Astrocyte (in vitro differentiated cells and primary cell): ENCODE measurements around the gene TBC1D14. TPM values are rescaled to one million over a fixed set of nuclear protein-coding genes. Genes with fewer than 3 reads are reported as not detected.
A peak's percentile ranks its signal among the peaks of the same experiment; 100 is the strongest.

ENCODE experiments used
- DNase-seq: peaks from one replicate; pipeline ENCODE4 v3.0.0-alpha.2; 2010; ENCODE audit warnings: low read depth
- FAIRE-seq: peaks from 2 replicates; lab custom pipeline; 2011; peaks lifted over from hg19 to GRCh38; lab: Jason Lieb, UNC
- H2AFZ ChIP-seq: 2 replicates; pipeline ENCODE4 v1.6.0; 2012; ENCODE audit warnings: low read depth, low read length, inconsistent platforms
- H3K27ac ChIP-seq: 2 replicates; pipeline ENCODE4 v1.5.1; 2011; ENCODE audit warnings: low read depth, low read length, inconsistent platforms
- H3K27me3 ChIP-seq: 2 replicates; pipeline ENCODE4 v1.6.0; 2011; ENCODE audit warnings: low read length, inconsistent platforms; ENCODE audit not compliant: insufficient read depth
- H3K36me3 ChIP-seq: 2 replicates; pipeline ENCODE4 v1.5.1; 2011; ENCODE audit warnings: low read length, inconsistent platforms; ENCODE audit not compliant: insufficient read depth
- H3K4me1 ChIP-seq: 2 replicates; pipeline ENCODE4 v1.5.1; 2011; ENCODE audit warnings: low read length, inconsistent platforms; ENCODE audit not compliant: insufficient read depth
- H3K4me2 ChIP-seq: 2 replicates; pipeline ENCODE4 v1.6.0; 2012; ENCODE audit warnings: low read length, inconsistent platforms
- H3K4me3 ChIP-seq: 2 replicates; pipeline ENCODE4 v1.5.1; 2011; ENCODE audit warnings: low read depth, mild to moderate bottlenecking, low read length, inconsistent platforms; ENCODE audit not compliant: insufficient read depth
- H3K79me2 ChIP-seq: 2 replicates; pipeline ENCODE4 v1.6.0; 2012; ENCODE audit warnings: mild to moderate bottlenecking, low read length, inconsistent platforms; ENCODE audit not compliant: insufficient read depth
- H3K9ac ChIP-seq: 2 replicates; pipeline ENCODE4 v1.6.0; 2012; ENCODE audit warnings: mild to moderate bottlenecking, low read length, inconsistent platforms
- H3K9me3 ChIP-seq: 2 replicates; pipeline ENCODE4 v1.5.1; 2012; ENCODE audit warnings: low read depth, mild to moderate bottlenecking, low read length, inconsistent platforms; ENCODE audit not compliant: insufficient read depth
- H4K20me1 ChIP-seq: 2 replicates; pipeline ENCODE4 v1.6.0; 2012; ENCODE audit warnings: low read length, inconsistent platforms; ENCODE audit not compliant: insufficient read depth
- H3K27ac Mint-ChIP-seq: one replicate; pipeline ENCODE4 v1.8.0; 2021; ENCODE audit warnings: mild to moderate bottlenecking, mixed read lengths; ENCODE audit not compliant: unreplicated experiment
- H3K27me3 Mint-ChIP-seq: one replicate; pipeline ENCODE4 v1.8.0; 2021; ENCODE audit warnings: low read depth, mixed read lengths; ENCODE audit not compliant: unreplicated experiment
- H3K36me3 Mint-ChIP-seq: one replicate; pipeline ENCODE4 v1.8.0; 2021; ENCODE audit warnings: low read depth, mixed read lengths; ENCODE audit not compliant: unreplicated experiment
- H3K4me1 Mint-ChIP-seq: one replicate; pipeline ENCODE4 v1.8.0; 2021; ENCODE audit warnings: low read depth, mixed read lengths; ENCODE audit not compliant: unreplicated experiment
- H3K4me3 Mint-ChIP-seq: one replicate; pipeline ENCODE4 v1.8.0; 2021; ENCODE audit warnings: mild to moderate bottlenecking, moderate library complexity, mixed read lengths; ENCODE audit not compliant: unreplicated experiment
- H3K9me3 Mint-ChIP-seq: one replicate; pipeline ENCODE4 v1.8.0; 2021; ENCODE audit warnings: mild to moderate bottlenecking, mixed read lengths; ENCODE audit not compliant: unreplicated experiment
- EZH2 ChIP-seq: IDR thresholded peaks from 2 replicates; pipeline ENCODE4 v1.6.1; 2012; ENCODE audit warnings: mild to moderate bottlenecking, low read length, inconsistent platforms; ENCODE audit not compliant: insufficient read depth
- total RNA-seq: library from RNA; stranded (reverse); gene quantifications from 2 replicates; pipeline ENCODE4 v1.2.1, GENCODE V29; 2021
- TF ChIP-seq, protein P1 (sequence below): IDR thresholded peaks from 2 replicates; pipeline ENCODE4 v1.5.1; 2011; ENCODE audit warnings: low read depth, mild to moderate bottlenecking, inconsistent platforms, low read length, moderate library complexity; ENCODE audit not compliant: insufficient read depth

TBC1D14 gene
- total RNA-seq, 1 donor from 2014 or later: 30.4 TPM

DNA sequence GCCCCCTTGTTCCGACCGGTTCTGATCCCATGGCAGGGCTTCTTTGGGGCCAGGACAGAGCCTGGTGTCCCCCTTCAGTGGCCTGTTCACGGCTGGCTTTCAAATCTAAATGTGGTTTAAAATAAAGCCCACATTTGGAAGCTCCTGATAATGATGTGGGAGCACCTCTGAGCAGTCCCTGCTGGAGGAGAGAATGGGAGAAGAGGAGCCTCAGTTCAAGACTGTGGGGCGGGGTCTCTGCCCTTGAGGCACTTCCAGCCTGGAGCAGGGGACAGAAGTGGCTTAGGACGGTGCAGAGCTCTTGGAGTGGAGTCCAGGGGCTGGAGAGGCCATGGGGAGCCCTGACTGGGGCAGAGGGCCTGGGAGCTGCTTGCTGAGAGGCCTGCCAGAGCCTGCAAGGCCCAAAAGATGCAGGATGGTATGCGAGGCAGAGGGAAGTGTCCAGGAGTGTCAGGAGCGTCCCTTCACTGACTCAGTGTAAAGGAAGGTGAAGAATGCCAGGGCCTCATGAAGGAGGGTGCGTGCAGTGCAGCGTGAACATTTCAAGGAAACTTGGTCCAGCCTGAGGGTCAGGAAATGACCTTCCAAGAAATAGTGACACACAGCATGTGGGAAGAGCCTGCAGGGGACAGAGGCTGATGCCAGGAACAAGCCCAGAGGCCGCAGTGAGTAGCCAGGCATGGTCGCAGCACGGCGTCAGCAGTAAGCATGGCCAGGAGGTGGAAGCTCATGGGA lies 112.5 kb downstream of the TBC1D14 start:
- no peak overlapping the region for H3K4me3 ChIP-seq
- Mint-ChIP-seq H3K36me3 (peaks cover 12% of the 10 kb centered on the region), H3K27me3 (no peaks in the 10 kb centered on the region), H3K27ac (peak overlapping the region; percentile 59), H3K4me3 (peak overlapping the region; percentile 4), H3K9me3 (no peaks in the 10 kb centered on the region), H3K4me1 (peaks cover 32% of the 10 kb centered on the region)
- peaks cover 11% of the 10 kb centered on the region for H4K20me1 ChIP-seq
- peak overlapping the region; percentile 42 for H3K9ac ChIP-seq
- no peak overlapping the region for H2AFZ ChIP-seq
- DNase-seq: peak; percentile 84
- H3K36me3 ChIP-seq: no peaks in the 10 kb centered on the region
- H3K4me2 ChIP-seq: peak overlapping the region; percentile 24
- peaks cover 15% of the 10 kb centered on the region for H3K4me1 ChIP-seq
- peak; percentile 82 for FAIRE-seq
- no peaks in the 10 kb centered on the region for H3K9me3 ChIP-seq
- H3K79me2 ChIP-seq: peaks cover 7% of the 10 kb centered on the region
- H3K27me3 ChIP-seq: no peaks in the 10 kb centered on the region
- H3K27ac ChIP-seq: peak overlapping the region; percentile 66
- TF ChIP-seq, protein P1, sequence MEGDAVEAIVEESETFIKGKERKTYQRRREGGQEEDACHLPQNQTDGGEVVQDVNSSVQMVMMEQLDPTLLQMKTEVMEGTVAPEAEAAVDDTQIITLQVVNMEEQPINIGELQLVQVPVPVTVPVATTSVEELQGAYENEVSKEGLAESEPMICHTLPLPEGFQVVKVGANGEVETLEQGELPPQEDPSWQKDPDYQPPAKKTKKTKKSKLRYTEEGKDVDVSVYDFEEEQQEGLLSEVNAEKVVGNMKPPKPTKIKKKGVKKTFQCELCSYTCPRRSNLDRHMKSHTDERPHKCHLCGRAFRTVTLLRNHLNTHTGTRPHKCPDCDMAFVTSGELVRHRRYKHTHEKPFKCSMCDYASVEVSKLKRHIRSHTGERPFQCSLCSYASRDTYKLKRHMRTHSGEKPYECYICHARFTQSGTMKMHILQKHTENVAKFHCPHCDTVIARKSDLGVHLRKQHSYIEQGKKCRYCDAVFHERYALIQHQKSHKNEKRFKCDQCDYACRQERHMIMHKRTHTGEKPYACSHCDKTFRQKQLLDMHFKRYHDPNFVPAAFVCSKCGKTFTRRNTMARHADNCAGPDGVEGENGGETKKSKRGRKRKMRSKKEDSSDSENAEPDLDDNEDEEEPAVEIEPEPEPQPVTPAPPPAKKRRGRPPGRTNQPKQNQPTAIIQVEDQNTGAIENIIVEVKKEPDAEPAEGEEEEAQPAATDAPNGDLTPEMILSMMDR: no peak
- TF ChIP-seq EZH2: no peak

DNA sequence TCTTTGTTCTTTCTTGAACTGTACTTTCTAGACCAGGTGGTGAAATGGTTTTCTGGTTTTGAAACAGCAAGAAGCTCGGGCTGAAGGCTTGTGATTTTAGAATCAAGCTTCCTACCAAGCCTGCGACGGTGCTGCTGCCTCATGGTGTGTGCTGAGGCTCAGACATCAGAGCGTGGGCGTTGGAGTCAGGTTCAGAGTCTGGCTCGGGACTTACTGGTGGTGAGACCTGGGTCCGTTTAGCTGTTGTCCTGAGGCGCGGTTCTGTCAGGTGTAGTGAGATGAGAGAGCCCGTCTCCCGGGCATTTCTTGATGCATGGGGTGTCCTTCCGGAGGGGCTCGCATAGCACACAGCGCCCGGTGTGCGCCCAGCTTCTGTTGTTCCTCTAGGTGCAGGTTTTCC lies 113.9 kb downstream of the TBC1D14 start:
- H3K9me3 Mint-ChIP-seq: no peaks in the 10 kb centered on the region
- Histone ChIP-seq H3K36me3 (peaks cover 7% of the 10 kb centered on the region), H3K9me3 (no peaks in the 10 kb centered on the region), H3K9ac (no peak overlapping the region), H3K4me2 (no peak overlapping the region), H4K20me1 (peaks cover 9% of the 10 kb centered on the region), H3K27me3 (no peaks in the 10 kb centered on the region), H3K79me2 (peaks cover 7% of the 10 kb centered on the region), H3K27ac (no peak overlapping the region), H3K4me3 (no peak overlapping the region), H3K4me1 (peaks cover 15% of the 10 kb centered on the region), H2AFZ (no peak overlapping the region)
- H3K4me1 Mint-ChIP-seq: peaks cover 32% of the 10 kb centered on the region
- FAIRE-seq: no peak
- no peak overlapping the region for H3K4me3 Mint-ChIP-seq
- no peaks in the 10 kb centered on the region for H3K27me3 Mint-ChIP-seq
- no peak for DNase-seq
- H3K27ac Mint-ChIP-seq: peak overlapping the region; percentile 24
- H3K36me3 Mint-ChIP-seq: peaks cover 14% of the 10 kb centered on the region
- TF ChIP-seq, protein P1: no peak

DNA sequence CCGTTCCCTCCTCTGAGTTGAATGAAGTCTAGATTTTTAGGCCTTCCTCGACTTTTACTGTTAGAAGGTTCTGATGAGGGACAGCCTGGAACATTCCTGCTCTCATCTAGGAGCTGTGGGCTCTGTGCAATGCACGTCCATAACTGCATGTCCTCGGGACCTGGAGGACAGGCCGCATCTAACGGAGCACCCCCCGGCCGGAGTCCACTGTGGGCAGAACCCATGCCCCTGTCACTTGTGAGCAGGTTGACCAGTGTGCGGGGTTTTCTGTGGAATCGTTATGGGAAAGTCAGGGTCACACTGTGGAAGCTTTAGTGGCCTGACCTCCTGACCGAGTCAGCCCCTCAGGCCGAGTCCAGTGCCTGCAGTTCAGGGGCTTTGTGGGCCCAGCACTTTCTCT lies 114.3 kb downstream of the TBC1D14 start:
- no peak overlapping the region for H2AFZ ChIP-seq
- Mint-ChIP-seq H3K9me3 (no peaks in the 10 kb centered on the region), H3K4me3 (no peak overlapping the region), H3K36me3 (peaks cover 16% of the 10 kb centered on the region), H3K27me3 (no peaks in the 10 kb centered on the region), H3K4me1 (peaks cover 32% of the 10 kb centered on the region), H3K27ac (no peak overlapping the region)
- peaks cover 9% of the 10 kb centered on the region for H4K20me1 ChIP-seq
- H3K79me2 ChIP-seq: peaks cover 7% of the 10 kb centered on the region
- peaks cover 7% of the 10 kb centered on the region for H3K36me3 ChIP-seq
- no peak for FAIRE-seq
- H3K4me1 ChIP-seq: peaks cover 15% of the 10 kb centered on the region
- no peak overlapping the region for H3K4me2 ChIP-seq
- no peak for DNase-seq
- no peaks in the 10 kb centered on the region for H3K27me3 ChIP-seq
- no peak for TF ChIP-seq EZH2
- TF ChIP-seq, protein P1: no peak
- no peak overlapping the region for H3K27ac ChIP-seq
- no peaks in the 10 kb centered on the region for H3K9me3 ChIP-seq
- H3K4me3 ChIP-seq: no peak overlapping the region
- no peak overlapping the region for H3K9ac ChIP-seq
